Thoracic aorta (tissue), 2 donors: Measurements from ENCODE around the gene EVA1C. TPM values are rescaled to one million over a fixed set of nuclear protein-coding genes. Genes with fewer than 3 reads are reported as not detected.
"Not testable (repeated sequence)": the region's sequence is repeated elsewhere in the genome, so short reads cannot be mapped to it uniquely, and the experiment has no call there.

Source experiments
- ATAC-seq: fragments of 150-250 bp; one replicate; pipeline ENCODE4 v1.8.0; 2017; ENCODE audit warnings: low read depth; ENCODE audit not compliant: insufficient number of reproducible peaks, low FRiP score
- DNase-seq: peaks from one replicate; pipeline ENCODE4 v3.0.0-alpha.2; 2020; ENCODE audit warnings: low spot score
- H3K27ac ChIP-seq, 2 donors: fragments of 200-600 bp; sonication (generic); 1 replicate in 1 of 2; 2 replicates in 1 of 2; pipeline ENCODE4 v1.5.1; 2016; ENCODE audit warnings: mild to moderate bottlenecking in 2 of 2, moderate library complexity in 2 of 2
- H3K27me3 ChIP-seq: fragments of 200-600 bp; sonication (generic); replicated peaks from 2 replicates; pipeline ENCODE4 v1.6.0; 2016; ENCODE audit warnings: mild to moderate bottlenecking; ENCODE audit not compliant: insufficient read depth
- H3K36me3 ChIP-seq: fragments of 200-600 bp; sonication (generic); one replicate; pipeline ENCODE4 v1.5.1; 2016
- H3K4me1 ChIP-seq, 2 donors: fragments of 200-600 bp; sonication (generic); 1 replicate in 1 of 2; 2 replicates in 1 of 2; pipeline versions ENCODE4 v1.5.1 to v1.6.0; 2016; ENCODE audit warnings: low read depth in 2 of 2, mild to moderate bottlenecking in 1 of 2; ENCODE audit not compliant: control insufficient read depth in 1 of 2
- H3K4me3 ChIP-seq: fragments of 200-600 bp; sonication (generic); 2 replicates; pipeline ENCODE4 v1.5.1; 2016; ENCODE audit warnings: mild to moderate bottlenecking
- H3K9me3 ChIP-seq: fragments of 200-600 bp; sonication (generic); 2 replicates; pipeline ENCODE4 v1.5.1; 2016
- CTCF ChIP-seq: fragments of 200-600 bp; sonication (generic); IDR thresholded peaks from one replicate; pipeline ENCODE4 v1.5.1; 2019; ENCODE audit warnings: antibody characterized with exemption
- total RNA-seq, 2 donors: library from RNA; depleted of rRNA; stranded (reverse); fragments of >200 nt; gene quantifications; one replicate each; pipeline versions ENCODE4 v1.1.0 to v1.2.3, GENCODE V29; 2016

Gene EVA1C
- total RNA-seq, 2 donors from 2014 or later = 81.2 to 115 TPM

- ATAC-seq (no peak), DNase-seq (no peak)
- peak overlapping the region; percentile 61 to 84 for H3K27ac ChIP-seq
- H3K4me1 ChIP-seq = peaks cover 19 to 32% of the 10 kb centered on the region in 2 donors
- H3K36me3 ChIP-seq = peaks cover 30% of the 10 kb centered on the region
- no peaks in the 10 kb centered on the region for H3K9me3 ChIP-seq
- peak overlapping the region; percentile 24 for H3K4me3 ChIP-seq
- no peak for TF ChIP-seq CTCF
- H3K27me3 ChIP-seq = no peaks in the 10 kb centered on the region
These were observed 44.9 kb downstream of the EVA1C start for GRCh38 chr21:32457360-32457840.

GRCh38 chr21:32457962-32458361 is 45.5 kb downstream of the EVA1C start:
- TF ChIP-seq CTCF = no peak
- no peak overlapping the region for H3K4me3 ChIP-seq
- DNase-seq (no peak), ATAC-seq (no peak)
- no peaks in the 10 kb centered on the region for H3K27me3 ChIP-seq
- peaks cover 30% of the 10 kb centered on the region for H3K36me3 ChIP-seq
- H3K27ac ChIP-seq = peak overlapping the region; percentile 61 to 84
- no peaks in the 10 kb centered on the region for H3K9me3 ChIP-seq
- peaks cover 24 to 36% of the 10 kb centered on the region in 2 donors for H3K4me1 ChIP-seq

- Histone ChIP-seq H3K27me3 (no peaks in the 10 kb centered on the region), H3K36me3 (peaks cover 24% of the 10 kb centered on the region), H3K27ac (no peak overlapping the region), H3K4me3 (no peak overlapping the region), H3K9me3 (no peaks in the 10 kb centered on the region), H3K4me1 (peaks cover 40 to 56% of the 10 kb centered on the region in 2 donors)
- TF ChIP-seq CTCF = no peak
- ATAC-seq (no peak), DNase-seq (no peak)
These were observed 47.5 kb downstream of the EVA1C start for GRCh38 chr21:32459972-32460371.

GRCh38 chr21:32461503-32461902 is 49.0 kb downstream of the EVA1C start:
- Histone ChIP-seq H3K4me1 (peaks cover 35 to 50% of the 10 kb centered on the region in 2 donors), H3K36me3 (peaks cover 24% of the 10 kb centered on the region), H3K27ac (peak overlapping the region; percentile 6 to 86), H3K9me3 (no peaks in the 10 kb centered on the region), H3K27me3 (no peaks in the 10 kb centered on the region), H3K4me3 (no peak overlapping the region)
- ATAC-seq (no peak), DNase-seq (no peak)
- no peak for TF ChIP-seq CTCF

- peaks cover 28% of the 10 kb centered on the region for H3K36me3 ChIP-seq
- H3K4me1 ChIP-seq = peaks cover 25 to 39% of the 10 kb centered on the region in 2 donors
- ATAC-seq, DNase-seq, H3K27me3 ChIP-seq, H3K4me3 ChIP-seq, H3K9me3 ChIP-seq: not testable (repeated sequence)
- peak overlapping the region; percentile 68 to 86 for H3K27ac ChIP-seq
These were observed 50.1 kb downstream of the EVA1C start for GRCh38 chr21:32462564-32462963.

- no peak for TF ChIP-seq CTCF
- H3K36me3 ChIP-seq = peaks cover 34% of the 10 kb centered on the region
- H3K9me3 ChIP-seq = no peaks in the 10 kb centered on the region
- no peaks in the 10 kb centered on the region for H3K27me3 ChIP-seq
- H3K4me3 ChIP-seq = no peak overlapping the region
- H3K27ac ChIP-seq = peak overlapping the region; percentile 68 to 86
- H3K4me1 ChIP-seq = peaks cover 21 to 34% of the 10 kb centered on the region in 2 donors
- no peak for DNase-seq
- ATAC-seq = peak; percentile 74
These were observed 50.9 kb downstream of the EVA1C start for GRCh38 chr21:32463367-32463766.
